Karpas-422 (cell line): Measurements from ENCODE around the gene AGPAT4. TPM values are rescaled to one million over a fixed set of nuclear protein-coding genes. Genes with fewer than 3 reads are reported as not detected.

Experiments
- DNase-seq: peaks from one replicate; pipeline ENCODE4 v3.0.0-alpha.2; 2015
- H2AFZ ChIP-seq: fragments of 200-600 bp; sonication (generic); 2 replicates; pipeline ENCODE4 v1.6.1; 2014; ENCODE audit warnings: antibody characterized with exemption, low read length, mixed read lengths
- H3K27ac ChIP-seq: fragments of 200-600 bp; sonication (generic); 2 replicates; pipeline ENCODE4 v1.5.1; 2014; ENCODE audit warnings: mild to moderate bottlenecking, low read length, moderate library complexity
- H3K27me3 ChIP-seq: fragments of 200-600 bp; sonication (generic); 2 replicates; pipeline ENCODE4 v1.6.1; 2014; ENCODE audit warnings: low read length, mixed read lengths
- H3K36me3 ChIP-seq: fragments of 200-600 bp; sonication (generic); 2 replicates; pipeline ENCODE4 v1.6.1; 2014; ENCODE audit warnings: low read length, mixed read lengths; ENCODE audit not compliant: insufficient read depth
- H3K4me1 ChIP-seq: fragments of 200-600 bp; sonication (generic); 2 replicates; pipeline ENCODE4 v1.6.1; 2014; ENCODE audit warnings: mild to moderate bottlenecking, low read length, mixed read lengths
- H3K4me2 ChIP-seq: fragments of 200-600 bp; sonication (generic); 2 replicates; pipeline ENCODE4 v1.6.1; 2014; ENCODE audit warnings: low read length, low read depth, mild to moderate bottlenecking; ENCODE audit not compliant: poor library complexity, severe bottlenecking
- H3K4me3 ChIP-seq: fragments of 200-600 bp; sonication (generic); 2 replicates; pipeline ENCODE4 v1.5.1; 2014; ENCODE audit warnings: mild to moderate bottlenecking, antibody characterized with exemption, low read length, mixed read lengths
- H3K79me2 ChIP-seq: fragments of 200-600 bp; sonication (generic); 2 replicates; pipeline ENCODE4 v1.6.1; 2014; ENCODE audit warnings: mild to moderate bottlenecking, low read length, mixed read lengths
- H3K9ac ChIP-seq: fragments of 200-600 bp; sonication (generic); 2 replicates; pipeline ENCODE4 v1.6.0; 2014; ENCODE audit warnings: low read length
- H3K9me2 ChIP-seq: fragments of 200-600 bp; sonication (generic), shearing (Covaris generic); replicated peaks from 2 replicates; pipeline ENCODE4 v1.6.0; 2014; ENCODE audit warnings: mild to moderate bottlenecking, low read length, moderate library complexity; ENCODE audit not compliant: insufficient read depth
- H3K9me3 ChIP-seq: fragments of 300-700, 200-600 bp; sonication (generic); 2 replicates; pipeline ENCODE4 v1.6.1; 2014; ENCODE audit warnings: low read length, mixed read lengths
- H4K20me1 ChIP-seq: fragments of 200-600 bp; sonication (generic); 2 replicates; pipeline ENCODE4 v1.6.1; 2014; ENCODE audit warnings: mild to moderate bottlenecking, antibody characterized with exemption, low read length, low read depth; ENCODE audit not compliant: insufficient read depth
- total RNA-seq: library from RNA; depleted of rRNA; stranded (reverse); fragments of >200 nt; shearing (Covaris generic); gene quantifications from 2 replicates; pipeline ENCODE4 v1.2.3, GENCODE V29; 2014; ENCODE audit warnings: low replicate concordance

AGPAT4 gene
- total RNA-seq, 1 experiment from 2014 or later = 6.2 TPM

DNA sequence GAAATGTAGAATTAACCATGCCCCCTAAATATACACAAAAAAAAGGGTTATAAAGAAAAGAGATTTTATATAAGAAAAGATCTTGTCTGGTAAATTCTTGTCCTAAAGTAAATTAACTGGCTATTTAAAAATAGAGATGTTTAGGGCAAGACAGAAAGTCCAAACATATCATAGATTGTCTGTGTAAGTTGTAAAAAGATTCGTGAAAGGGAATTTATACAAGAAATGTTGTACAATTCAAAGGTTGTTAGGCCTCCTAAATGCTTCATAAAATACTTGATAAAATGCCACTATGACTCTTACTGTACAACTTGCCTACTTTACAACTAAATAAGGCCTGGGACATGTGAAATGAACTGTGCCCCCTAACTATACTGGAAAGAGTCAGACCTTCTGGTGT lies 21.9 kb upstream of the AGPAT4 start:
- Histone ChIP-seq H3K27ac (no peak overlapping the region), H3K4me2 (no peak overlapping the region), H3K9ac (no peak overlapping the region), H2AFZ (no peak overlapping the region), H3K9me3 (no peaks in the 10 kb centered on the region), H4K20me1 (no peaks in the 10 kb centered on the region), H3K4me3 (no peak overlapping the region), H3K4me1 (no peaks in the 10 kb centered on the region), H3K27me3 (no peaks in the 10 kb centered on the region), H3K79me2 (no peaks in the 10 kb centered on the region), H3K9me2 (no peaks in the 10 kb centered on the region), H3K36me3 (no peaks in the 10 kb centered on the region)
- DNase-seq = no peak

DNA sequence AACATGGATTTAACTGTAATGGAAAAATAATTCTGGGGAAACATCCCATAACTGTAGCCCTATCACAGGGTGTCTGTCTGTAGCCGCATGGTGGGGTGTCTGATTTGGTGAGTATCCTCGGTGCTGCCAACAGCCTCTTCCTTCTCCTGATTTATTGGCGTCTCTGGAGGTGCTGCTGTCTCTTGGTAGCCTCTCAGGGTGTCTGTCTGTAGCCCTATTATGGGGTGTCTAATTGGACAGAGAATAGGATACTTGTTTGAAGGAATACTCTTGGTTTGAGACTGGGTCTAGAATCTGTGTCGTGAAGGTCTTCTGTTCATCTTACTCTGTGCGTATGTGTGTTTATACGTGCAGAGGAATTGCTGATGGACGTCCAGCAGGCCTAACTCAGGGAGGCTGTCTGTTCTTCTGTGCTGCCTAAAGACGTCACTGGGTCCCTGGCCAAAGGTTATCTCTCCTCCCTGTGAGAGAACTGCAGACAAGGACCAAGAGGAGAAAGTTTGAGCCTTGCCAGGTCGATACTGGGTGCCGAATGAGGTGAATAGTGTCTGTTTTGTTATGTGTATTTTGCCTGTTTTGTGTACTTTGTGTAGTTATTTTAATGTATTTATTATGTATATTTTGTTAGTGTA lies 18.9 kb upstream of the AGPAT4 start:
- Histone ChIP-seq H3K9ac (no peak overlapping the region), H4K20me1 (no peaks in the 10 kb centered on the region), H3K4me2 (no peak overlapping the region), H3K9me2 (no peaks in the 10 kb centered on the region), H2AFZ (no peak overlapping the region), H3K27ac (no peak overlapping the region), H3K27me3 (no peaks in the 10 kb centered on the region), H3K36me3 (no peaks in the 10 kb centered on the region), H3K9me3 (no peaks in the 10 kb centered on the region), H3K79me2 (no peaks in the 10 kb centered on the region), H3K4me3 (no peak overlapping the region), H3K4me1 (no peaks in the 10 kb centered on the region)
- no peak for DNase-seq

DNA sequence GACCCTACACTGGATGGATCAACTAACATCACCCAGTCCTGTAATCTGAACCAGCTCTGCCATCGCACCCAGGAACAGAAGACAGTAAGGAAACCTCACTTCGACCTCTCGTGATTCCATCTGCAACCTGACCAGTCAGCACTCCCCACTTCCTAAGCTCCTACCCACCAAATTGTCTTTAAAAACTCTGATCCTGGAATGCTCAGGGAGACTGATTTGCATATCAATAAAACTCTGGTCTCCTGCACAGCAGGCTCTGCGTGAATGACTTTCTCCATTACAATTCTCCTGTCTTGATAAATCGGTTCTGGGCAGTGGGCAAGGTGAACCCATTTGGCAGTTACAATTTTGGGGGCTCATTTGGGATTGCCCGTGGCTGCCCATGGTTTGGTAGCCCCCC lies 18.3 kb upstream of the AGPAT4 start:
- H3K79me2 ChIP-seq = no peaks in the 10 kb centered on the region
- no peaks in the 10 kb centered on the region for H3K27me3 ChIP-seq
- no peak overlapping the region for H3K4me2 ChIP-seq
- no peak overlapping the region for H2AFZ ChIP-seq
- H3K27ac ChIP-seq = no peak overlapping the region
- no peaks in the 10 kb centered on the region for H3K36me3 ChIP-seq
- H3K4me1 ChIP-seq = no peaks in the 10 kb centered on the region
- no peaks in the 10 kb centered on the region for H3K9me3 ChIP-seq
- H3K4me3 ChIP-seq = no peak overlapping the region
- no peak for DNase-seq
- no peaks in the 10 kb centered on the region for H4K20me1 ChIP-seq
- no peaks in the 10 kb centered on the region for H3K9me2 ChIP-seq
- H3K9ac ChIP-seq = no peak overlapping the region

DNA sequence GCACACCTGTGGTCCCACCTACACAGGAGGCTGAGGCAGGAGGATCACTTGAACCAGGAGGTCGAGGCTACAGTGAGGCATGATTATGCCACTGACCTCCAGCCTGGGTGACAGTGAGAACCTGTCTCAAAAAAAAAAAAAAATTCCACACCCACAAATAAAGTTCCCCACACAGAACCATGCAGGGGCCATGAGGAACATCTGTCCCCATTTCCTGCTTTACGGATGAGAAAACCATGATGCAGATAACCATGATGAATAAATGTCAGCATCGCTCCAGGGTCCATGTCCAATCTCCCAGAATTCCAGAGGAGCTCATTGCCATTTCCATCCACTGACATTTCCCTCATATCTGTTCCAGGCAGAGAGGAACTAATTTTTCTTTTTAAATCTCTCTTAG lies 16.9 kb upstream of the AGPAT4 start:
- H3K27ac ChIP-seq = no peak overlapping the region
- H3K36me3 ChIP-seq = no peaks in the 10 kb centered on the region
- H3K4me1 ChIP-seq = no peaks in the 10 kb centered on the region
- no peaks in the 10 kb centered on the region for H3K79me2 ChIP-seq
- no peak overlapping the region for H3K4me3 ChIP-seq
- H2AFZ ChIP-seq = no peak overlapping the region
- no peak overlapping the region for H3K9ac ChIP-seq
- no peaks in the 10 kb centered on the region for H3K9me3 ChIP-seq
- H3K9me2 ChIP-seq = no peaks in the 10 kb centered on the region
- H4K20me1 ChIP-seq = no peaks in the 10 kb centered on the region
- no peak overlapping the region for H3K4me2 ChIP-seq
- no peak for DNase-seq
- H3K27me3 ChIP-seq = no peaks in the 10 kb centered on the region

DNA sequence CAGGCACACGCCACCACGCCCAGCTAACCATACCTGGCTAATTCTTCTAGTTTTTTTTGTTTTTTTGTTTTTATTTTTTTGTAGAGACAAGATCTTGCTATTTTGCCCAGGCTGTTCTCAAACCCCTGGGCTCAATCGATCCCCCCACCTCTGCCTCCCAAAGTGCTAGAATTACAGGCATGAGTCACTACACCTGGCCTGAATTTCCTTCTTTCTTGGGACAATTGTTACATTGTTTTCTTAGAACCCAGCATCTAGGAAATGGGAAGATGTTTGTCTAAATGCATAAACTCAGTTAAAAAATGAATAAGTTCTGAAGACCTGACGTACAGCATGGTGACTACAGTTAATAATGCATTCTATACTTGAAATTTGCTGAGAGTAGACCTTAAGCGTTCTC lies 10.8 kb upstream of the AGPAT4 start:
- Histone ChIP-seq H3K4me1 (no peaks in the 10 kb centered on the region), H3K36me3 (no peaks in the 10 kb centered on the region), H4K20me1 (no peaks in the 10 kb centered on the region), H3K27ac (no peak overlapping the region), H3K79me2 (no peaks in the 10 kb centered on the region), H3K9me2 (no peaks in the 10 kb centered on the region), H2AFZ (no peak overlapping the region), H3K9ac (no peak overlapping the region), H3K4me3 (no peak overlapping the region), H3K4me2 (no peak overlapping the region), H3K27me3 (no peaks in the 10 kb centered on the region), H3K9me3 (no peaks in the 10 kb centered on the region)
- DNase-seq = no peak

DNA sequence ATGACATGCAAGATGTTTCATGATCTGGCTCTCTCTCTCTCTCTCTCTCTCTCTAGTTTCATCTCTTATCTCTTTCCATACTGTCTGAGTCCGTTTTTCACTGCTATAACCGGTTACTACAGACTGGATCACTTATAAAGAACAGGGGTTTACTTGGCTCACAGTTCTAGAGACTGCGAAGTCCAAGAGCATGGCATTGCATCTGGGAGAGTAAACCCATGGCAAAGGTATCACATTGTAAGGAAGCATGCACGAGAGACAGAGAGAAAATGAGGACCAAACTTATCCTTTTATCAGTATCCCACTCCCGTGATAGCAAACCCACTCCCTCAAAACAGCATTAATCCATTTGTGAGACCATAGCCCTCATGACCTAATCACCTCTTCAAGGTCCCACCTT lies 7.2 kb upstream of the AGPAT4 start:
- H3K27me3 ChIP-seq = no peaks in the 10 kb centered on the region
- no peaks in the 10 kb centered on the region for H3K36me3 ChIP-seq
- no peaks in the 10 kb centered on the region for H4K20me1 ChIP-seq
- H3K79me2 ChIP-seq = no peaks in the 10 kb centered on the region
- no peak overlapping the region for H3K4me2 ChIP-seq
- no peak overlapping the region for H2AFZ ChIP-seq
- H3K9ac ChIP-seq = no peak overlapping the region
- DNase-seq = no peak
- no peaks in the 10 kb centered on the region for H3K9me2 ChIP-seq
- H3K27ac ChIP-seq = no peak overlapping the region
- H3K4me1 ChIP-seq = no peaks in the 10 kb centered on the region
- H3K9me3 ChIP-seq = no peaks in the 10 kb centered on the region
- no peak overlapping the region for H3K4me3 ChIP-seq

DNA sequence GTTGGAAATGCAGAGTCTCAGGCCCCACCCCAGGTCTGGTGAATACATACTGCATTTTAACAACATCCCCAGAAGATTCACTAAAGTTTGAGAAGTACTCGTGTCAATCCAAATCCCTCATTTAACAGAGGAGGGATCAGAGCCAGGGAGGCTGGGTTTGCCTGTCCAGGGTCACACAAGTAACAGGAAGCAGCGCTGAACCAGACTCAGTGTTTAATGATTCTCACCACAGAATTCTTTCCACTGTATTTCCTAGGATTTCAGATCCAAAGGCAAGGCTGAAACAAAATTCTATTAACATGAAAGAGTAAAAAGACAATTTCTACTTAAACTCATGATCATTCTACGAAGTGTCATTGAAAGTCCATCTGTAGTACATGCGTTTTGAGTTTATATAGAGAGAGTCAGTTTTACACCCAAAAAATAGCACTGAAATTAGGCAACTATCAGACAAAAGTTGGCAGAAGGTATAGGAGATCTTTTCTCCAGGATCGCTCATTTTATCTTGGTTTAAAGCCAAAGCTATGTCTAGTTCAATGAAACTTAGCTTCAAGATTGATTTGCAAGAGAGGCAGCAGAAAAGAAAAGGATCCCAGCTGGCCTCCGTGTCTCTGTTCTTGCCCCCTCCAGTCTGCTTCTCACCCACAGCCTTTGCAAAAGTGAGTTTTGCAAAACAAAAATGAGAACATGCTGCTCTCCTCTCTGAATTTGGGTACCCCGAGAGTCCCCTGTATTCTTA lies 6.0 kb upstream of the AGPAT4 start:
- H3K9me2 ChIP-seq = no peaks in the 10 kb centered on the region
- H2AFZ ChIP-seq = no peak overlapping the region
- no peaks in the 10 kb centered on the region for H3K9me3 ChIP-seq
- H3K4me1 ChIP-seq = no peaks in the 10 kb centered on the region
- no peak overlapping the region for H3K4me2 ChIP-seq
- no peaks in the 10 kb centered on the region for H3K36me3 ChIP-seq
- no peaks in the 10 kb centered on the region for H4K20me1 ChIP-seq
- no peaks in the 10 kb centered on the region for H3K79me2 ChIP-seq
- H3K9ac ChIP-seq = no peak overlapping the region
- DNase-seq = no peak
- no peak overlapping the region for H3K27ac ChIP-seq
- no peaks in the 10 kb centered on the region for H3K27me3 ChIP-seq
- H3K4me3 ChIP-seq = no peak overlapping the region

DNA sequence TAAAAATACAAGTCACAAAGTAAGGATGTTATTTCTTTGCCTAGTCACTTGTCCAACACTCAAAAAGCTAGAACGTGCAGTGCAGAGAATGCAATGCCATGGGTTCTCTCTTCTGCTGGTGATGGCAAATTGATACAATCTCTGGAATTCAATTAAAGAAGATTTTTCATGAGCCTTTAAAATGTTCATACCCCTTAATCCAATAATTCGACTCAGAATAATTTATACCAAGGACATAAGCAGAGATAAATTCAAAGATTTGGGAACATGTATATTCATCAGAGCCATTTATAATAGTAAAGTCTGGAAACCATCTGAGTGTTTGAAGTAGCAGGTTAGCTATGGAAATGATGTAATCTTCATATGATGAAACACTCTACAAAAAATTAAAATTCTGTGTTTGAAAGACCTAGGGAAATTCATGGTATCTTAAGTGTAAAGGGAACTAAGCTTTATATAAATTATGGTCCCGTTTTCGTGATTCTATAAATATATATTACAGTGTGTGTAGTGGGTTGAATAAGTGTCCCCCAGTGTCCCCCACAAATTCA lies 2.8 kb upstream of the AGPAT4 start:
- Histone ChIP-seq H3K9ac (no peak overlapping the region), H3K36me3 (no peaks in the 10 kb centered on the region), H3K4me3 (no peak overlapping the region), H3K27me3 (no peaks in the 10 kb centered on the region), H3K4me2 (no peak overlapping the region), H3K79me2 (no peaks in the 10 kb centered on the region), H3K27ac (no peak overlapping the region), H4K20me1 (no peaks in the 10 kb centered on the region), H3K4me1 (peaks cover 11% of the 10 kb centered on the region), H3K9me3 (no peaks in the 10 kb centered on the region), H2AFZ (no peak overlapping the region), H3K9me2 (no peaks in the 10 kb centered on the region)
- DNase-seq = no peak
